ACHN (cell line): Measurements from ENCODE around the gene JAML.

Experiments
- DNase-seq: peaks from one replicate; pipeline ENCODE4 v3.0.0-alpha.2; 2015
- in situ Hi-C: cut with HindIII; loops from 2 replicates; pipeline ENCODE4 v1.10.0; 2017; ENCODE audit warnings: low sequenced_read_pairs, low pct_ligation_motif_present, low pct_unique_long_range_greater_than_20kb

Gene JAML

DNA sequence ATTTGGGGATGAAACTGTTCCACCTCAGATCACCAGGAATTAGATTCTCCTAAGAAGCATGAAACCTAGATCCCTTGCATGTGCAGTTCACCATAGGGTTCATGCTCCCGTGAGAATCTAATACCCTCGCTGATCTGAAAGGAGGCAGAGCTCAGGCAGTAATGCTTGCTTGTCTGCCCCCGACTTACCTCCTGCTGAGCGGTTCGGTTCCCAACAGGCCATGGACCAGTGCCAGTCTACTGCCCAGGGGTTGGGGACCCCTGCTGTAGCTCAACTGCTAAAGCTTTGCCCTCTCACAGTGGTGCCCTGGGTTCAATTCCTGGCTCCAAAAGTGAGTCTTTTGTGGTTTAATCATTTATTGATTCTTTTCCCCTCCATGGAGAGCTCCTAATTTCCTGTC is 3.4 kb downstream of the JAML start:
- DNase-seq = no peak
- in situ Hi-C loops = no loop called here

GRCh38 chr11:118219732-118220131 is 5.1 kb downstream of the JAML start:
- in situ Hi-C loops = no loop called here

DNA sequence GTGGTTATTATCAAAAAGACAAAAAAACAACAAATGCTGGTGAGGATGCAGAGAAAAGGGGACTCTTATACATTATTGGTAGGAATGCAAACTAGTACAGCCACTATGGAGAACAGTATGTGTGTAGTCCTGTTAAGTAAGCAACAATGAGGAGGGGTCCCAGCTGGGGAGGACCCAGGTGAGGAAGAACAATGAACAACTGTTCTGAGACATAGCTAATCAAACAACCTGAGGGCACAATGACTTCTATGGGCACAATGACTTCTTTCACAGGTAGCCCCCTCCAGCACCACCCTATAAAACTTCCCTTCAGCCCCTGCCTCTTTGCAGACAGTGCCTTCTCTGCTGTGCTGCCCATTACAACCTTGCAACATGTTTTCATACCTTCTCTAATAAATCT is 5.6 kb downstream of the JAML start:
- in situ Hi-C loops = no loop called here
- no peak for DNase-seq

More at GRCh38 chr11:118219732-118220131, 5.1 kb downstream of the JAML start:
- DNase-seq = no peak

- no peak for DNase-seq
- in situ Hi-C loops = no loop called here
Observed at GRCh38 chr11:118217575-118217974, 7.2 kb downstream of the JAML start.

DNA sequence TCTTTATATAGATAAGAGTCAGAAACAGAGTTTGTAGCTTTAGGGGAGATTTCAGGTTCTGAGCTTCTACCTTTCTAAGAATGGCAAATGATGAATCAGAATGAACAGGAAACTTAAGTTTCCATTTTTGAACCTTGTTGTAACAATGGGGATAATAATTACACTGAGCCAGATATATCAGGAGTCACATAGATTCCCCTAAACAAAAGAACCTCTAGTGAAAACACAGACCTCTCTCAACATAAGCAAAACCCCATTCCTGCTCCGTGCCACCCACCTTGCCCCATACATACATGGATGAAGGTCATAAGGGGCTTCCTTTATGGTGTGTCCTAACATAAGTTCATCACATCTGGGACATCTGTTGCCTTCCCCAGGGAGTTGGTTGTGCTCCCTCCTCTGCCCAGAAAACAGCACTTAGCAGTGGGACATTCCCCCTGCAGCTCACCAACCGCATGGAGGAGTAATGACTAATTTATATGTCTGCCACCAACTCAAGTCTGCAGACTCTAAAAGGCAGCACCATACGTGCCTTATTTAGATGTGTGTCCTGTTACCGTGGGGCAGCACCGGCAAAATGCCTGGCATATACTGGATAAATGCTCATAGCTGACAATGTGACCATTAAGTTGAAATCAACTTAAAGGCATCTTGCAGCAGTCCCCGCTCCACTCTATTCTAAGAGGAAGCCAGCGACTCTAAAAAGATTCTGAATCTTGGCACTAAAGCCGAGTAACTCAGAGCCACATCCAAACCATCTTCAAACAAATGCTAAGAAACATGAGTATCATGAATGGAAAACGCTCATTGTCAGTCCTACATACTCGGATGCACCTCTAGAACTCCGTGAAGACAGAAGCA is 8.0 kb downstream of the JAML start:
- in situ Hi-C loops = no loop called here
- no peak for DNase-seq

DNA sequence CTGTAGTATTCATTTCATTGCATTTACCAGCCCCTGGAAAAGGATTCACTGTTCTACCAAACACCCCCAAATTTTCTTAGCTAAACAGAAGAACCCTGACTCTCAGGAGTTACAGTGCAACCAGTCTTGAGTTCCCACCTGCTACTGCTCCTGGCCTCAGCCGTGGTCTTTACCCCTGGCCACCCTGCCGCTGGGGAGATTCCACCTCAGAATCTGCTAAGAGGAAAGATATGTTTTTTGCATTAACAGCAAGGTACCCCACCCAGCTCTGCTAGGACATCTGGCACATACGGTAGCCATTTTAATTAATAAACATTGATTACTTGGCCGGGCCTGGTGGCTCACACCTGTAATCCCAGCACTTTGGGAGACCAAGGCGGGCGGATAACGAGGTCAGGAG is 9.0 kb downstream of the JAML start:
- no peak for DNase-seq
- in situ Hi-C loops = no loop called here

GRCh38 chr11:118215262-118215661 is 9.5 kb downstream of the JAML start:
- in situ Hi-C loops = no loop called here
- DNase-seq = no peak

DNA sequence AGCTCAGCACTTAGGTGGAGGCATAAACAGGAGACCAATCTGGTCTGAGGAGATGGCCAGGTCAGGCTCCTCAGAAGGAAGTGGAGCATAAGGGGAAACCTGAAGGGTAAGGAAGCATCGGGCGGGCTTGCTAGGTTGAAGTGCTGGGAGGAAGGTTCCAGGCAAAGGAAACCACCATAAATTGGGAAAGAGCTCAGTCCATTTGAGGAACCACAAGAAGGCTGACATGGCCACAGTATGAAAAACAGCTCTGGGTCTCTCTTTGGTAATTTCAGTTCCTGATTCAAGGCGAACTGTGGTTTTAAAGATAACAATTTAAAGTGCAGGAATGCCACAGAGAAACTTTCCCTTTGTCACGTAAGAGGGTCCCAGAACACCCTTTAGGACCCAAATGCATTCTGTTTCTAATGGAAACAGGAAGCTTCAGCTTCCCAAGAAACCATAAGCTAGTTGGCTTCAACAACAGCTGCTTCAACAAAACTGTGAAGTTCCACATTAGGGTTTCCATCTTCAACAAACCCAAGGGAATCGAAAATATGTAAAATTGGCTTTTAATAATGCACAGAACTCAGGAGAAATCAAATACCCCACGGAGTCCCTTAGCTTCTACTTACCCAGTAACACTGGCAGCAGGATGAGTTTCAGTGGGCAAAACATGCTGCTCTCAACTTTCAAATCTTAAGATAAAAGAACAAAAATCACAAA is 10.4 kb downstream of the JAML start:
- in situ Hi-C loops = no loop called here
- DNase-seq = no peak

DNA sequence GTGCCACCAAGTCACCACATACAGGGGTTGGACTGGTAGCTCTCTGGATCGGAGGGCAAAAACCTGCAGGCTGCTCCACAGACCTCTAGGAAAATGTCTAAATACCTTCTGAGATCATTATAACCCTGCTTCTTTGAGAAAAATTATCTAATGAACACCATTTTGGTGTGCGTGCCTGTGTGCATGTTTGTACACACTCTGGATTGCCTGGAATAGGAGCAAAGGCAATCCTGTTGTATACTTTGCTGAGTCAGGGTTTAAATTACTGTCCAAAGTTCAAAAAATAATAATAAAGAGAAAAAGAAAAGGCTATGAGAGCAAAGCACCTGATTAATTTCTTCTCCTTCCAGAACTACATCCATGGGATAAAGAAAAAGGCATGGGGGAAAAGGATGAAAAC is 11.0 kb downstream of the JAML start:
- DNase-seq = no peak
- in situ Hi-C loops = no loop called here

DNA sequence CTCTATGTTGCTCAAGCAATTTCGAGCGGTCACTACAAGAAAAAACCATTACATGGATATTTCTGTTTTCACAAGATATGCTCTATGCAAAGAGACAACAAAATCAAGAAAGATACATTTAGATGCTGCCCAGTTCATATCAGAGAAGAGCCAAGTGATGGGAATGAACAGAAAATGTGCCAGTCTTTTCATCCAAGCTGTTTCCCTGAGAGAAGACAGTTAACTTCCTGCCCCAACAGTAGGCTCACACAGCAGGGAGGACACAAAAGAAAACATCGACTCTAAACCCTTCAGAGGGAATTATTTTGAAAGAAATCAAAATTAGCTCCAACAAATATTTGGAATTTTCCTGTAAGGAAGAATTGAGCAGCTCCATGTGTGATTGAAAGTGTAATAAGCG is 11.6 kb downstream of the JAML start:
- in situ Hi-C loops = no loop called here
- DNase-seq = no peak

DNA sequence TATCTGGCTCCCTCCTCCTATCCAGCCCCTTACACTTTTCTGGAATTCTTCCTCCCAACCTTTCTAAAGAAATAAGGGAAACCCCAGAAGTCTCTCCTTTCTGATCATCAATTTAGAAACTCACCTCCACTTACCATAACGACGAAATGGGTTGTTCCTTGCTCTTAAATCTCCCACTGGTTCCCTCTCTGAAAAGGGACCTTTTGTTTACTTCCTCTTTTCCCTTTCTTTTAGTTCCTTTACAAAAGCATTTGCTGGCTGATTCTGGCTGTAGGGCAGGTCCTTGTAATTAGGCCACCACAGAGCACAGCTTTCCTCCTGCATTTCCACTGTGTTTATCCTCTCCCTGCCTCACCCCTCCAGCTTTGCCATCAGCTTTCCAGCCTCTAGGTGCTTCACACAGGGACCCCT is 12.0 kb downstream of the JAML start:
- in situ Hi-C loops = no loop called here
- no peak for DNase-seq

GRCh38 chr11:118212131-118212725 is 12.6 kb downstream of the JAML start:
- no peak for DNase-seq

GRCh38 chr11:118211006-118211405 is 13.8 kb downstream of the JAML start:
- in situ Hi-C loops = no loop called here
- DNase-seq = no peak

More at GRCh38 chr11:118212131-118212725, 12.6 kb downstream of the JAML start:
- in situ Hi-C loops = no loop called here

DNA sequence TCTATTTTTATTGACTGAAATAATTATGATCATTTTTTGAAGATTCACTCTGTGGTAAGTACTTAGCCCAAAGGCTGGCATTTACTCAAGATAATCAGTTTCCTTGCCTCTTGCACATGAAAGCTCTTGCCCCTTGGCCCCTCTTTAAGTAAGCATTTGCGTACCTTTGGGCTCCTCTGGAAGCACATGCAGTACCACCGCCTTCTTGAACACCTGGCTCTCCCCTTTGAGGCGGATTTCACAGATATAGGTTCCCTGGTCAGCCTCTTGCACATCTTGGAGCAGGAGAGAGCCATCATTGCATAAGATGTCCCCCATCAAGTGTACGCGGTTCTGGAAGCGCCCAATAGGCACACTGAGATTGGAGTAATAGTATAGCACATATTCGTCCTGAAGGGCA is 14.5 kb downstream of the JAML start:
- no peak for DNase-seq
- in situ Hi-C loops = no loop called here

DNA sequence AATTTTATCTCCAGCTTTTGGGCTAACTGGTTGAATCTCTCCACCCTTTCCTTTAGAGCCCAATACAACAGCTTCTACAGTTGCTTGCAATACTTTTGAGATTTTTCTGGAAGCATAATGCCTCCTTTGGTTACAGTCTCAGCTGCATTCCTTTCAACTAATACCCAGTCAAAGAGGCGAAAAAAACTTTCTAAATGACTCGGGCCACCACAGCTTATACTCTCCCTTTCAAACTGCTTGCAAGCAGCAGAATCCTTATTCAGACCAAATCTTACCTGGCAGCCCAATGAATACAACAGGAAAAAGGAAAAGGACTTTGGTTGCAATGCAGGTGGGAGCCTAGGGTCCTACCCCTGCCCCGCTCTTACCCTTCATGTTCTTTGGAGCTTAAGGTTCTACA is 15.8 kb downstream of the JAML start:
- DNase-seq = no peak
- in situ Hi-C loops = no loop called here

GRCh38 chr11:118207079-118207478 is 17.7 kb downstream of the JAML start:
- in situ Hi-C loops = no loop called here
- DNase-seq = no peak

DNA sequence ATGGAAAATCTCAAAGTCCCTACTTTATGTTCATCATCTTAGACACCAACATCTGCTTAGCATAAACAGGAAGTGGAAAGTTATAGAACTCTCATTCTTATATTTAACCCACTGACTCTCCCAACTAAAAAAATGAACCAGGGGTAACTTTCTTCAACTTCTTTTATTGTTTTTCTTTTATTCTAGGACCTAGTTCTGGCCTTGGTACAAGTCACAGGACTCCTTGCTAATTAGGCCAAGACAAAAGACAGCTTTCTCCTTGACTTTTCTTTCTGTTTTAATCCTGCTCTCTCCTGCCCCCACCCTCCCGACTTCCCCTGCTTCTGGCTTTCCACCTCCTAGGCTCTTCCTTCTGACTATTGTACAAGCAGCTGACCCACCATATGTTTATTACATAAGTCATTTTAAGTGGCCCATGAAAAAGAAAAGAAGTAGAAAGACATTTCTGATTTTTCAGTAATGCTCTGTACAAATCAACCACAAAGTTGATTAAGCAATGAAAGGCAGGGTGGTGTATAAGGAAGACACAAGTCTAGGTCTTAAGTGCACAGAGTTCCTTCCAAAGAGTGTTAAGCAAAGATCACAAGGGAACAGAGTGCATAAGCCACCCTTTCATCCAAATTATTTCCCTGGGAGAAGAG is 18.3 kb downstream of the JAML start:
- no peak for DNase-seq
- in situ Hi-C loops = no loop called here

DNA sequence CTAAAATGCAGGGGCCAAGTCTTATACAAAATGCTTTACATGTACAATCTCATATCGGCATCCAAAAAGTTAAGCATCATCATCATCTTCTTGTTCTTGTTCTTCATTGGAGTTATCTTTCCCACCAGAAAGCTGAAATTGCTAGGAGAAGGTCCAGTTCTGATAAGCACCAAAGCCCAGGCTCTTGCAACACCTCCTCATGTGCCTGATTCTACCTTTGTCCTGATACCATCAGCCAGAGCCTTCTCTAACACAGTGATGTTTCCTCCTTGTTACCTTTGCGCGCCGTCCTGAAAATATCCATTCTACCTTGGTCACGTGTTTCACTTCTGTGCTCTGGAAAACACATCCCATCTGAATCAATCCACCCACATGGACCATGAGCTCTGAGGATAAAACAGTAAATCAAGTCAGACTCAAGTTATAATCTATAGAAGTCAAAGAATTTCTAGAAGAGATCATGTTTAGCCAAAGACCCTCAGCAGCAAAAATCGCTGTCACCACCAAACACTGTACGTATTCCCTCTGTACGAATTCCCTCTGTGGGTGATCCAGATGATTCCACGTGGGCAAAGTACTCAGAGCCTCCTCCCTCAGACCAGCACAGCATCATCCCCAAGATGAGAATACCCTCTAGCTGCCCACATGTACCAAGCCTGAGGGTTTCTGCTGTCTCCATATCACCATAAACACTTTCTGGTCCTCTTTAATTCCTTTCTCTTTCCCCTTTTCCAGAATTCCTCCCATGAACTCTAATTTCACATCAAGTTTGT is 19.0 kb downstream of the JAML start:
- no peak for DNase-seq
- in situ Hi-C loops = no loop called here
